A549 treated with AZD9567 at 1 μM for 4 hours (cell line): ENCODE data around the gene KRT35. TPM values are rescaled to one million over a fixed set of nuclear protein-coding genes. Genes with fewer than 3 reads are reported as not detected.

Experiments used
- total RNA-seq: library from RNA; stranded (reverse); fragments of 200-300 nt; extraction: Qiagen RNA extraction; gene quantifications from 5 replicates; pipeline ENCODE4 v1.2.3, GENCODE V29; 2022; ENCODE audit not compliant: insufficient read depth

The KRT35 gene
- not detected in 5 replicates for total RNA-seq

GRCh38 chr17:41481036-41481435, at the start of gene KRT35:
Gene KRT35 (minus strand): TSS chr17:41481151. CDS start chr17:41481097, 54 bp downstream.

GRCh38 chr17:41518789-41519449, 38.0 kb upstream of the KRT35 start, which contains the start of gene KRT15:
Gene KRT15 (minus strand): TSS chr17:41518890. CDS start chr17:41518827, 63 bp downstream.

GRCh38 chr17:41505007-41505808, 24.3 kb upstream of the KRT35 start, which contains the start of gene KRT13:
Gene KRT13 (minus strand): TSS chr17:41505612. CDS start chr17:41505550, 62 bp downstream.

GRCh38 chr17:41489531-41489930, 8.6 kb upstream of the KRT35 start, which contains the start of gene KRT36:
Gene KRT36 (minus strand): TSS chr17:41489910. CDS start chr17:41489864, 46 bp downstream.

GRCh38 chr17:41466988-41467387, 14.0 kb downstream of the KRT35 start, which contains the start of gene KRT32:
Gene KRT32 (minus strand): TSS chr17:41467386. CDS start chr17:41467325, 61 bp downstream.

GRCh38 chr17:41440531-41441033, 40.4 kb downstream of the KRT35 start, which contains the start of gene KRT38:
Gene KRT38 (minus strand): TSS chr17:41440983. CDS start chr17:41440921, 62 bp downstream.

Other genes with a start within 250 kb of the KRT35 start
- not detected in 5 replicates for gene KRTAP9-3, start 248.7 kb downstream of the KRT35 start, total RNA-seq
- gene KRTAP9-8, start 243.2 kb downstream of the KRT35 start, total RNA-seq = not detected in 5 replicates
- not detected in 5 replicates for gene KRTAP9-4, start 231.5 kb downstream of the KRT35 start, total RNA-seq
- gene KRTAP9-9, start 225.8 kb downstream of the KRT35 start, total RNA-seq = not detected in 5 replicates
- gene KRTAP9-6, start 215.8 kb downstream of the KRT35 start, total RNA-seq = not detected in 5 replicates
- gene KRTAP9-7, start 205.5 kb downstream of the KRT35 start, total RNA-seq = not detected in 5 replicates
- not detected in 5 replicates for gene KRTAP29-1, start 178.3 kb downstream of the KRT35 start, total RNA-seq
- gene KRTAP16-1, start 171.8 kb downstream of the KRT35 start, total RNA-seq = not detected in 5 replicates
- gene KRTAP17-1, start 165.4 kb downstream of the KRT35 start, total RNA-seq = not detected in 5 replicates
- not detected in 5 replicates for gene KRT33A, start 130.3 kb downstream of the KRT35 start, total RNA-seq
- gene KRT33B, start 111.3 kb downstream of the KRT35 start, total RNA-seq = not detected in 5 replicates
- gene KRT34, start 98.8 kb downstream of the KRT35 start, total RNA-seq = 0.21 to 1.2 TPM (median 0.29 TPM) in 5 replicates
- not detected in 5 replicates for gene KRT31, start 83.5 kb downstream of the KRT35 start, total RNA-seq
- gene KRT37, start 56.6 kb downstream of the KRT35 start, total RNA-seq = not detected in 5 replicates
- not detected in 5 replicates for gene KRT38, start 40.2 kb downstream of the KRT35 start, total RNA-seq
- gene KRT32, start 13.8 kb downstream of the KRT35 start, total RNA-seq = not detected in 5 replicates
- not detected in 5 replicates for gene KRT36, start 8.8 kb upstream of the KRT35 start, total RNA-seq
- gene KRT13, start 24.5 kb upstream of the KRT35 start, total RNA-seq = 0.08 to 0.50 TPM (median 0.30 TPM) in 3 of 5 replicates, not detected in the others
- 2.1 to 2.6 TPM (median 2.5 TPM) in 5 replicates for gene KRT15, start 37.7 kb upstream of the KRT35 start, total RNA-seq
- 38.0 to 52.6 TPM (median 41.8 TPM) in 5 replicates for gene KRT19, start 47.2 kb upstream of the KRT35 start, total RNA-seq
- gene KRT9, start 90.9 kb upstream of the KRT35 start, total RNA-seq = not detected in 5 replicates
- 0.08 to 0.13 TPM (median 0.10 TPM) in 3 of 5 replicates, not detected in the others for gene KRT14, start 105.7 kb upstream of the KRT35 start, total RNA-seq
- gene KRT16, start 131.6 kb upstream of the KRT35 start, total RNA-seq = 0.46 to 0.75 TPM (median 0.64 TPM) in 4 of 5 replicates, not detected in the other
- 0.64 to 0.87 TPM (median 0.80 TPM) in 4 of 5 replicates, not detected in the other for gene KRT17, start 143.4 kb upstream of the KRT35 start, total RNA-seq
- 1,249 to 1,572 TPM (median 1,406 TPM) in 5 replicates for gene EIF1, start 207.7 kb upstream of the KRT35 start, total RNA-seq
- 0.23 TPM in 1 of 5 replicates, not detected in the others for gene GAST, start 231.2 kb upstream of the KRT35 start, total RNA-seq